ENCODE data around the gene TMEM132C. TPM values are rescaled to one million over a fixed set of nuclear protein-coding genes. Genes with fewer than 3 reads are reported as not detected.

TMEM132C gene
- total RNA-seq, 1 donor from 2014 or later = 3.9 TPM

- Mint-ChIP-seq H3K27ac (no peak overlapping the region), H3K4me1 (peaks cover 54% of the 10 kb centered on the region), H3K36me3 (peaks cover 56% of the 10 kb centered on the region), H3K9me3 (peaks cover 21% of the 10 kb centered on the region), H3K4me3 (no peak overlapping the region), H3K27me3 (ENCODE audit: insufficient read depth, low read depth) (peaks cover 2% of the 10 kb centered on the region)
- Histone ChIP-seq H3K27me3 (peaks cover 34% of the 10 kb centered on the region), H3K79me2 (ENCODE audit: low read depth) (no peaks in the 10 kb centered on the region), H3K27ac (no peak overlapping the region), H3K9me3 (ENCODE audit: low read depth) (no peaks in the 10 kb centered on the region), H3K4me2 (no peak overlapping the region), H3K4me3 (no peak overlapping the region), H3K4me1 (peaks cover 15% of the 10 kb centered on the region), H3F3A (ENCODE audit: low read depth) (no peaks in the 10 kb centered on the region), H3K9ac (no peak overlapping the region), H2AFZ (replicated peaks) (no peak overlapping the region), H4K20me1 (ENCODE audit: low read depth) (no peaks in the 10 kb centered on the region), H3K36me3 (no peaks in the 10 kb centered on the region)
- TF ChIP-seq CTCF (IDR thresholded peaks at IDR 0.05) (no peak), EZH2 (IDR thresholded peaks at IDR 0.05) (no peak), EZH2phosphoT487 (IDR thresholded peaks at IDR 0.05) (no peak)
- no peak for DNase-seq (ENCODE audit: low spot score)
Measured at GRCh38 chr12:128286970-128287369, 20.0 kb downstream of the TMEM132C start.

GRCh38 chr12:128288357-128288756, 21.4 kb downstream of the TMEM132C start:
- no peak overlapping the region for H3K4me2 ChIP-seq
- H3K9ac ChIP-seq = no peak overlapping the region
- H3F3A ChIP-seq (ENCODE audit: low read depth) = no peaks in the 10 kb centered on the region
- H4K20me1 ChIP-seq (ENCODE audit: low read depth) = no peaks in the 10 kb centered on the region
- no peaks in the 10 kb centered on the region for H3K9me3 ChIP-seq (ENCODE audit: low read depth)
- Mint-ChIP-seq H3K4me1 (peaks cover 67% of the 10 kb centered on the region), H3K9me3 (peaks cover 8% of the 10 kb centered on the region), H3K27me3 (ENCODE audit: insufficient read depth, low read depth) (peaks cover 2% of the 10 kb centered on the region), H3K36me3 (peaks cover 50% of the 10 kb centered on the region), H3K4me3 (no peak overlapping the region), H3K27ac (peak overlapping the region; percentile 11)
- H3K4me1 ChIP-seq = peaks cover 21% of the 10 kb centered on the region
- H3K27ac ChIP-seq = no peak overlapping the region
- H3K36me3 ChIP-seq = no peaks in the 10 kb centered on the region
- DNase-seq (ENCODE audit: low spot score) = no peak
- no peak overlapping the region for H3K4me3 ChIP-seq
- peaks cover 39% of the 10 kb centered on the region for H3K27me3 ChIP-seq
- TF ChIP-seq EZH2phosphoT487 (IDR thresholded peaks at IDR 0.05) = no peak
- no peak for TF ChIP-seq EZH2 (IDR thresholded peaks at IDR 0.05)
- no peak for TF ChIP-seq CTCF (IDR thresholded peaks at IDR 0.05)
- no peaks in the 10 kb centered on the region for H3K79me2 ChIP-seq (ENCODE audit: low read depth)
- no peak overlapping the region for H2AFZ ChIP-seq (replicated peaks)

- H3K9me3 ChIP-seq (ENCODE audit: low read depth) = no peaks in the 10 kb centered on the region
- H3K27ac ChIP-seq = no peak overlapping the region
- H3K36me3 Mint-ChIP-seq = peaks cover 48% of the 10 kb centered on the region
- H3K4me3 ChIP-seq = no peak overlapping the region
- H3K27me3 ChIP-seq = peaks cover 39% of the 10 kb centered on the region
- no peak overlapping the region for H3K9ac ChIP-seq
- no peak overlapping the region for H3K4me2 ChIP-seq
- H3K4me3 Mint-ChIP-seq = peak overlapping the region; percentile 3
- no peaks in the 10 kb centered on the region for H3F3A ChIP-seq (ENCODE audit: low read depth)
- no peaks in the 10 kb centered on the region for H3K36me3 ChIP-seq
- H4K20me1 ChIP-seq (ENCODE audit: low read depth) = no peaks in the 10 kb centered on the region
- H3K27ac Mint-ChIP-seq = peak overlapping the region; percentile 8
- peaks cover 72% of the 10 kb centered on the region for H3K4me1 Mint-ChIP-seq
- no peaks in the 10 kb centered on the region for H3K27me3 Mint-ChIP-seq (ENCODE audit: insufficient read depth, low read depth)
- peaks cover 26% of the 10 kb centered on the region for H3K4me1 ChIP-seq
- TF ChIP-seq EZH2phosphoT487 (IDR thresholded peaks at IDR 0.05) = no peak
- H3K79me2 ChIP-seq (ENCODE audit: low read depth) = no peaks in the 10 kb centered on the region
- no peak for DNase-seq (ENCODE audit: low spot score)
- peaks cover 2% of the 10 kb centered on the region for H3K9me3 Mint-ChIP-seq
- H2AFZ ChIP-seq (replicated peaks) = no peak overlapping the region
Measured at GRCh38 chr12:128288896-128289295, 21.9 kb downstream of the TMEM132C start.

GRCh38 chr12:128290938-128291337, 24.0 kb downstream of the TMEM132C start:
- H3K4me3 Mint-ChIP-seq = no peak overlapping the region
- TF ChIP-seq CTCF (IDR thresholded peaks at IDR 0.05) = no peak
- no peak for TF ChIP-seq EZH2 (IDR thresholded peaks at IDR 0.05)
- TF ChIP-seq EZH2phosphoT487 (IDR thresholded peaks at IDR 0.05) = no peak
- no peak overlapping the region for H3K27ac ChIP-seq
- no peaks in the 10 kb centered on the region for H3K9me3 ChIP-seq (ENCODE audit: low read depth)
- H3K4me3 ChIP-seq = no peak overlapping the region
- H3K27me3 ChIP-seq = peaks cover 28% of the 10 kb centered on the region
- H3K79me2 ChIP-seq (ENCODE audit: low read depth) = no peaks in the 10 kb centered on the region
- DNase-seq (ENCODE audit: low spot score) = no peak
- H3K27ac Mint-ChIP-seq = no peak overlapping the region
- peaks cover 36% of the 10 kb centered on the region for H3K4me1 ChIP-seq
- H2AFZ ChIP-seq (replicated peaks) = no peak overlapping the region
- H3K9ac ChIP-seq = no peak overlapping the region
- H3K36me3 Mint-ChIP-seq = peaks cover 51% of the 10 kb centered on the region
- H3K36me3 ChIP-seq = no peaks in the 10 kb centered on the region
- peaks cover 88% of the 10 kb centered on the region for H3K4me1 Mint-ChIP-seq
- H3K9me3 Mint-ChIP-seq = no peaks in the 10 kb centered on the region
- no peaks in the 10 kb centered on the region for H4K20me1 ChIP-seq (ENCODE audit: low read depth)
- no peaks in the 10 kb centered on the region for H3F3A ChIP-seq (ENCODE audit: low read depth)
- no peaks in the 10 kb centered on the region for H3K27me3 Mint-ChIP-seq (ENCODE audit: insufficient read depth, low read depth)
- H3K4me2 ChIP-seq = no peak overlapping the region
